Dermis microvascular lymphatic vessel endothelial cell (primary cell): ENCODE measurements around the gene ZDHHC11B. TPM values are rescaled to one million over a fixed set of nuclear protein-coding genes. Genes with fewer than 3 reads are reported as not detected.
"Not testable (repeated sequence)": the region's sequence is repeated elsewhere in the genome, so short reads cannot be mapped to it uniquely, and the experiment has no call there.

Source experiments
- DNase-seq, 2 donors: peaks; one replicate each; pipeline versions ENCODE4 v3.0.0 to v3.0.0-alpha.2; 2010; ENCODE audit warnings: low read depth in 2 of 2
- total RNA-seq: library from RNA; depleted of rRNA; stranded (reverse); fragments of >200 nt; gene quantifications from 2 replicates; pipeline ENCODE4 v1.2.1, GENCODE V29; 2014

The ZDHHC11B gene
- total RNA-seq, 1 donor from 2014 or later, result not detected

DNA sequence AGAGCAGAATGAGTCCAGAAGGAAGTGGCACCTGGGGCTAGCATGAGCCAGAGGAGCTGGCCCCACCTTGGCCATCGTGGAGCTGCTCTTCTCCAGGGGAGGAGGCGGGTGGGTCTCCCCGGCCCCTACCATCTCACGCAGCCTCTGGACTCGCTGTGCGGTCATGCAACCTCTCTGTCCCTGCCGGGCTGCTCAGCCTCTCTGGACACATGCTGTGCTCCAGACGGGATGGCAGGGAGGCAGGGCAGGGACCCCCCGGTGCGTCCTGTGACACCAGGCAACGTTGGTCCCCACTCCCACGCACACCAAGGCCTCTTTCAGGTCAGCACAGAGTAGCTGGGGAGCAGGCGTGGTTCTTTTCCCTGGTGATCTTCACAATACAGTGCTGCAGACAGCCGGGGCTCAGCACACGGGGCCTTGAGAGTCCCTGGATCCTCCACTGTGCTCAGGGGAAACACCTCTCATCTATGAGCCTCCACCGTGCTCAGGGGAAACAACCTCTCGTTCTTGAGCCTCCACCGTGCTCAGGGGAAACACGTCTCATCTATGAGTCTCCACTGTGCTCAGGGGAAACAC is 30.9 kb downstream of the ZDHHC11B start:
- DNase-seq, result not testable (repeated sequence)

DNA sequence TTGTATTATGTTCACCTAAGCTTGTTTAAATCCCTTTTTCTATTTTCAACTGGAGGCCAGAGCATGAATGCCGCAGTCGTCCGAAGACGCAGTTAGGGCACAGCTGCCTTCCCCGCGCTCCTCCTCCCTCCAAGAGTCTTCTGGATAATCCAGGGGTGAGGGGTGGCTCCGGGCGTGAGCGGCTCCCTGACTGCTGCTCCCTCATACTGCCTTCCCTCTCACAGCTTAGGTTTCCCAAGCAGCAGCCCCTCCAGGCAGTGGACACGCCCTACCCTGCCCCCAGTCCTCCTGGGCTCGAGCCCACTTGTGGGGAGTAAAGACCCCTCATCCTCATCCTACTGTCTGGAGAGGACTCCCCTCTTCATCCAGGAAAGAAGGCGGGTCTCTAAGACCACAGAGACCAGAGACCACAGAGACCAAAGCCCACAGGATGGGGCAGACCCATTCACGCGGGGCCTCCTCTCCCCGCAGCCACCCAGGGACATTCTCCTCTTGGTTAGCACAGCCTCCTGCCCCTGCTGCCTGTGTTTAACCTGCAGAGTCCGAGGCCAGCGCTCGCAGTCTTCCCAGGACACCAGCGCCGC is 31.9 kb downstream of the ZDHHC11B start:
- DNase-seq, result not testable (repeated sequence)

DNA sequence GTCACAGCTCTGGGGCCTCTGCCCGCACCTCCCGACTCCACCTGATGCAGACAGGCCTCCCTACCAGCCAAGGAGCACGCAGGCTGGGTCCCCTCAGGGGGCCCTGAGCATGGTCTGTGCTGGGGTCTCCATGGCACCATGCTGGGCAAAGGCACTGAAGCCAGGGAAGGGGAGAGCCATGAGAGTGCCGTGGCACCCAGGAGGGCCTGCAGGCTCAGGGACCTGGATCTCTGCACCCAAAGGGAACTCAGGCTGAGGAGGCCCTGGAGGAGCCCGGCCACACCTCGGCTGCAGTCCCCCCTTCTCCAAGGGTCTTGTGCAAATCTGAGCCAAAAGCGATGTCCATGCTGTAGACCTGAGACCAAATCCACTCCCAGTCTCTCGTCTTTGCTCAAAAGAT is 32.5 kb downstream of the ZDHHC11B start:
- DNase-seq, result not testable (repeated sequence)

DNA sequence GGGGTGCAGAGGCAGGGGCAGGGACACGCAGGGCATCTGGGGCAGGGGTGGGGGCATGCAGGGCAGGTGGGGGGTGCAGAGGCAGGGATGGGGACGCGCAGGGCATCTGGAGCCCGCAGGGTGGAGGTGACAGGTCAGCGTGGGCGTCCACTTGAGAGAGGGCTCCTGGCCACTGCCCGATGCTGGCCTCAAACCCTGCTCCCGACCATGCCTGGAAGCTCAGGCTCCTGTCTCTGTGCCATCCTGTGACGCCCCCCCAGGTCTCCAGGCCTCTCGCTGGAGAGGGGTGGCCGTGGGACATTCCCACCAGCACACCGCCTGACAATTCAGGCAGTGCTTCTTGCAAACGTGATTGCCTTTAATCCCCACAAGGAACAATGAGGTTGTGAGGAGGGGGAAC is 33.0 kb downstream of the ZDHHC11B start:
- no peak for DNase-seq

DNA sequence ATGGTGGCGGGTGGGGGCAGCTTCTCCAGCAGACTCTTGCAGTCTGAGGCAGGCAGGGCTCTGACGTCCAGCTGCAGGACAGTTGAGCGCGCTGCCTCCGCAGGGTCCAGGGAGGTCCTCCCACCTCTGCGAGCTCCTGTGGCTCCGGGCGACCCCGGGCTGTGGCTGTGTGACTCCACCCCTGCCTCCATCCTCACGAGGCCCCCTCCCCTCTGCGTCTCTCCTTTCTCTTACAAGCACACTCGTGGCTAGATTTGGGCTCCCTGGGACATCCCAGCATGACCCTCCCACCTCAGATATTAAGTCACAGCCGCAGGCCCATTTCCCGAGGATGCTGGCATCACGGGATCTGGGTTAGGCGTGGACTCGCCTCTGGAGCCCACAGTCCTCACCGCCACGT is 34.3 kb downstream of the ZDHHC11B start:
- not testable (repeated sequence) for DNase-seq

DNA sequence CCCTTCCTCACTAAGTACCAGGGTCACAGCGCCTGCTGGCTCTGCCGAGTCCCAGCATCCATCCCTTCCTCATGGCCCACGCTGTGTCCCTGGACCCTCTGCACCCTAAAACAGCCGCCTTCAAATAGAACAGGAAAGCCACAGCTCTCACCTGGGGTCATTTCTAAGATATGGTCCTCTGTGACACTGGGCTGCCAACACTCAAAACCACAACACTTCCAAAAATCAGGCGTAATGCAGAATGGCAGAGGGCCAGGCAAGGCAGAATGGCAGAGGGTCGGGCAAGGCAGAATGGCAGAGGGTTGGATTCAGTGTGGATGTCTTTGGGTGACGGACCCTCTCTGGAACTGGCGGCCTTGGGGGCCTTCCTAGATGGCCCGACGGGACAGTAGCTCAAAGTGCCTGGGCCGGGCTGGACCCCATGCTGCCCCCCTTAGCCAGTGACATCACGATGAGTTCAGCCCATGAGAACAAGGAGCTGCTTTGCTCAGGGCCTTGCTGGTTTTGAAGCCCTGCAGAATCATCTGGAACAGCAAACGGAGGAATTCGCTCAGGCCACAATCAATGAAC is 35.3 kb downstream of the ZDHHC11B start:
- no peak for DNase-seq

DNA sequence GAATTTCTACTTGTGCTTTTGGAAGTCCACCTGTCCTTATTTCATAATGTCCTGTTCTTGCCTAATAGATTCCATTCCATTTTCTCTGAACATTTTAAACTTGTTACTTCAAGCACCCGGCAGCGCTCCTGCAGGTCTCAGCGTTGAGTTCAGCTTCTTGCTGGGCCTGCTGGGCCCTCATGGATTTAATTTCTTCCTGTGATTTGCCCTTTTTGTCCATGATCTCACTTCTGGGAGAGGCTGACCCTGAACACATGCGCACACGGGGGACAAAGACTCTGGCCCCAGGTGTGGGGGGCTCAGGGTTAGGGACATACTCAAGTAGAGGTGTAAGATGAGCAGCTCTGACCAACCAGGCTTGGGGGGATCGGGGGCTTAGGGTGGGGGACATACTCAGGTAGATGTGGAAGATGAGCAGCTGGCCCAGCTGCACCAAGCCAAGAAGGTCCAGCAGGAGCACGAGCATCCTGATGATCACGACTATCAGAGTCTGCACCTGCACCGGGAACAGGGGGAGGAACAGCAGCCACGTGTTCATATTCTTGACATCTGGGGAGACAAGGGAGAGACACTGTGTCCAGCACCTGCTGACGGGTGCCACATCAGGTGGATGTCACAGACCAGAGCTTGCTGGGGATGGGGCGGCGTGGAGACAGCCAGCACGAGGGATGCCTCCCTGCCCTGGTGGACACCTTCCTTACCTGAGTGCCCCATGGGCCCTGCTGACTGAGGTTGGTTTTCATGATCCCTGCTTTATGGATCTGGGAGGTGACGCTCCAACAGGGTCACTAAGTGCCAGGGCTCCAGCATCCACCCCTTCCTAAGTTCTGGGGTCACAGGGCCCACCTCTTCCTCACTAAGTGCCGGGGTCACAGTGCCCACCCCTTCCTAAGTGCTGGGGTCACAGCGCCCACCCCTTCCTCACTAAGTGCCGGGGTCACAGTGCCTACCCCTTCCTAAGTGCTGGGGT is 36.2 kb downstream of the ZDHHC11B start:
- DNase-seq, result not testable (repeated sequence)

DNA sequence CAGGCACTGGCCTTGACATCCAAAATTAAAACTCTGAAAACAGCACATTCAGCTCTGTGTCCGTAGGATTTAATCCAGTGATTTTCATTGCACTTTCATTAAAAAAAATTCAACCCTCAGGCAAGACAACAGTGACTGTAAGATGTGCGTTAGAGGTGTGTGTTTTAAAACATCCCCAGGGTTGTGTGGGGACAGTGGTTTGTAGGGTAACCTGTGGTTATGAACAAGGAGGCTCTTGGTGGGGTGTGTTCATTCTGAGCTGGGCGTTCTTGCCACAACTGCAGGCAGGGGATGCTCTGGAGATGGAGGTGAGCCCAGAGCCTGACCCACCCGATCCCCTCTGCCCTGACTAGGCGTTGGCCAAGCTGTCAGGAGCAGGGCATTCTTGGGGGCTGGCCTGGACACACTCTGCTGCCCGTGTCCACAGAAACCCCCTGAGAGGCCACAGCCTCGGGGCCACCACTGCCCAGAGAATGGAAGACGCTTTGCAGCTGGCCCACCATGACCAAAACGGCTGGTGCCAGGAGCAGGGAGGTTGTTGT is 37.2 kb downstream of the ZDHHC11B start:
- not testable (repeated sequence) for DNase-seq

DNA sequence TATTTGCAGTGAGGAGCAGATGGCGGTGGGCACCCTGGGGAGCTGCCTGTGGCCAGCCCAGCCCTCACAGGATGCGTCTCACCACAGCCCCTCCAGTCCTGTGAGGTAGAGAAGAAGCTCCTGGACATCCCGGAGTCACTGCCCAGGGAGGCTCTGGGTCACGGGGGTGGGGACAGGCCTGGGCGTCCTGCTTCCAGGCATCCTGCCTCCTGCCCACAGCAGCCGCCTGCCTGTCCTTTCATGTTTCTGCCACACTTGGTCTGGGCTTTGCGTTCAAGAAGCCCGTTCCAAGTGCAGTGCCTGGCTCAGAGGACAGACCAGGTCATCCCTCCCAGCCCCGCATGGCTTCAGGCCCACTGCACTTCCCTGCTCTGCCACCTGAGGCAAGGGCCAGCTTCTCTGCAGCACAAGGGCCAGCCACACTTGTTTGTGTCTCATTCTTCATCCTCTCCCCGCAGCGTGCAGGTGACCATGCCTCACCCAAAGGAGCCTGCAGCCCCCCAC is 38.2 kb downstream of the ZDHHC11B start:
- no peak for DNase-seq

DNA sequence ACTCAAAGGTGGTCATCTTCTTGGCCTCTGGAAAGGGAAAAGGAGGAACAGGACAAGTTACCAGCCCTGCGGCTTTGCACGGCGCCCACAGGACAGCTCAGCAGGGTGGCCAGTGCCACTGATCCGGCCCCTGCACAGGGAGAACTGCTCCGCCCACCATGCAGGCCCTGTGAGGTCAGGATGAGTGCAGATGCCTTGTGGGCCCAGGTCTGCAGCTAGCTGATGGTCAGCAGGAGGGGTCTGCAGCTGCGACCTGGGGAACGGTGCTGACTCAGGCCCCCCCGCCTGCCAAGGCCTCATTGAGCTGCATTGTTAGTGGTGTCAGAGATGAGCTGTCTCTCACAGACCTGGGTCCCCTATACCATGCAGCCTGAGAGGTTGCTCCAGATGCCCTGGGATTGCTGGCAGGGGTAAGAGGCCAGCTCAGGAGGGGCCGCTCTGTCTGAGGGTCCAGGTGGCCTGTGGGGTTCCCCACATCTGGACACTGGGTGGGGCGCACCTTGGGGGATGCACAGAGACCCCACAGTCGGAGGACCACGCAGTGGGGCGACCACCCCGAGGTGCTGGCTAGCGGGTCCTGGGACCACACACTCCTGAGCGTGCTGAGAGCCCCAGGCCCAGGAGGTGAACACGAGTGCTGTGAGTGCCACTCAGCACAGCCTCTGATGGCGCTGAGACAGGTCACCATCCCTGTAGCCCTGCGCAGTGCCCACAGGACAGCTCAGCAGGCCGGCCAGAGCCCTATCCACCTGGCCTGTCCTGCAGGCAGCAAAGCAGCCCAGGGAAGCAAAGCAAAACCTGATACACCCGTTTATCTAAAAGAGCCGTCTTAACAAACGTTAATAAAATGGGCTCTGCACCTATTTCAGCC is 39.0 kb downstream of the ZDHHC11B start:
- DNase-seq, result not testable (repeated sequence)

DNA sequence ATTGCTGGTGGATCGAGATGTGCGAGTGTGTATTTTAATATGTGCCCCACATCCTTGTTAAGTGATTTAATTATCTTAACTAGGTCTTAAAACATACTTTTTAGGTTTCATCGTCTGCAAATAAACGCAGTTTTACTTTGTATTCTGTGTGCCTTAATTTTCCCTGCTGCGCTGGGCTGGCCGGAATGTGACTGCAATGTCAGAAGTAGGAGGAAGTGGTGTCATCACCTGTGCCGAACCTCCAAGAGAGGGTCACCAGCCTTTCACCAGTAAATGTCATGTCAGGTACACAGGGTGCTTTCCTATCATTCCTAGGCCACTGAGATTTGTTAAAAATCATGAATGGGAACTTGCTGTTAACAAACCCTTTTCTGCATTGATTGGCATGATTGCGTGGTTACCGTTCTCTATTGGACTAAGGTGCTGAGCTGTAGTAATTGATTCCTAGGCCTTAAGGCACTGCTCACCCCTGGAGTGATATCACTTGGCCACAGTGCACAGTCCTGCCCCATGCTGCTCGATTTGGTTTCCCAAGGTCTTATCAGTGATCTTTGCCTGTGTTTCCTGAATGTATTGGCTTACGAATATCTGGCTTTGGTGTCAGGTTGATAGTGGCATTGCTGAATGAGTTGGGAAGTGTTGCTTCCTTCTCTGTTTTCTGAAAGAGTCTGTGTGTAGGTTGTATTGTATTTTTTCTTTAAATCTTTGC is 40.7 kb downstream of the ZDHHC11B start:
- DNase-seq, result not testable (repeated sequence)

DNA sequence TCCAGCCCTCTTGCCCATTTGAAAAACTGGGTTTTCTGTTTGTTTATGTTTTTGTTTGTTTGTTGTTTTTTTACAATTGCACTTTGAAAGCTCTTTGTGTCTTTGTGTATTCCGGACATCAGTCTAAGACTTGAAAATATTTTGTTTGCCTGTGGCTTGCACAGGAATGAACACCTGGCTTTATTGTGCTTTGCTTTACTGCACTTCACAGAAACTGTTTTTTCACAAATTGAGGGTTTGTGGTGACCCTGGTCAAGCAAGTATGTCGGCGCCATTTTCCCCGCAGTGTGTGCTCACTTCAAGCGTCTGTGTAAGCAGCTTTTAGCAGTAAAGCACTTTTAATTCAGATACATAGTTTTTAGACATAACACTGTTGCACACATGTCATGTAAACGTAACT is 42.3 kb downstream of the ZDHHC11B start:
- DNase-seq, result not testable (repeated sequence)

DNA sequence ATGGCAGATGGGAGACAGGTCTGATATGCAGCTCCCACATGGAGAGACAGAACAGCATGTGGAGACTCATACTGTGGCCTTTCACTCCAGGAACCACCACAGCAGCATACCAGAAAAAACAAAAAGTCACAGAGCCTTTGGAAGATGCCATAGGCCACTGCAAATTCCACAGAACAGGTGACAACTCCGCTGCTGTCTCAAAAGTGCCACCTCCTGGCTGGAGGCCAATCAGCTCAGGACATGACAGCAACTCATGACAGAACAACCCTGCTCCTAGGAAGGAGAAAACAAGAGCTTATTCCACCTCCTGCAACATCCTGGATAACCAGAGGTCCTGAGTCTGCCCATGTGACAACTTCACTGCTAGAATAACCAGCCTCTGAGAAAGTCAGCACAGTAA is 50.4 kb downstream of the ZDHHC11B start:
- not testable (repeated sequence) for DNase-seq

DNA sequence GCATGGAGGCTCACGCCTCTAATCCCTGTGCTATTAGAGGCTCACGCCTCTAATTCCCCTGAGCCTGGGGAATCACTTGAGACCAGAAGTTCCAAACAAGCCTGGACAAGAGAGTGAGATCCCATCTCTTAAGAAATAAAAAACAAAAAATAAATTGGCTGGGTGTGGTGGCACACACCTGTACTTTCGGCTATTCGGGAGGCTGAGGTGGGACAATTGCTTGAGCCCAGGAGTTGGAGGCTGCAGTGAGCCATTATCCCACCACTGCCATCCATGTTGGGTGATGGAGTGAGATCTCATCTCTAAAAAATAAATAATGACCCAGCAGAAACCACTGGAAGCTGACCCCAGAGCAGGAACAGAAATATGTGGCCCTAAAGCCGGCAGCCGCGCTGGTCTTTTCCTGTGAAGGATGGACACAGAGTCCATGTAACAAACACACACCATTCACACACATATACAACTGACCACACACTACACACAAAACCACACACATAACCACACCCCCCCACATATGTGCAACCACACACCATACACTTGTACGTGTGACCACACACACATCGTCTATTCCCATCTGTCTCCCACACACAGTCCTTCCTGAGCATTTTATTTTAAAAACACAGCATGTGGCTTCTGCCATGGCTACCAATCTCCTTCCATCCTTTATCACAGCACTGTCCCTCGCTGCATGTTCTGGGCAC is 51.6 kb downstream of the ZDHHC11B start:
- DNase-seq, result not testable (repeated sequence)

DNA sequence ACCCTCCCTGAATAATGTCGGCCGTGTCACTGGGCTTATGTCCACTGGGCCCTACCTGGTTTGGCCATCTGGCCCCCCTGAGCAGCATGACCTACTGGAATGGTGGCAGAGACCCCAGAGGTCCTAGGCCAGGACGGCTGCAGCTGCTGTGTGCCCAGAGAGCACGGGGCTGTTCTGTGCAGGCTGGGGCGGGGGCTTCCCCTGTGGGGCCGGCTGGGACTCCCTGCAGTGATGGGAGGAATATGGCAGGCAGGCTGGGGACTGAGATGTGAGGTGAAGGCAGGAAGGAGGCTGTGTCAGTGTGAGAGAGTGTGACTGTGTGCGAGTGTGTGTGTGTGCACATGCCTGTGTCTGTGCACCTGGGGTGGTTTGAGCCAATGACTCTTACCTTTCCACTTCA is 55.3 kb downstream of the ZDHHC11B start:
- not testable (repeated sequence) for DNase-seq

DNA sequence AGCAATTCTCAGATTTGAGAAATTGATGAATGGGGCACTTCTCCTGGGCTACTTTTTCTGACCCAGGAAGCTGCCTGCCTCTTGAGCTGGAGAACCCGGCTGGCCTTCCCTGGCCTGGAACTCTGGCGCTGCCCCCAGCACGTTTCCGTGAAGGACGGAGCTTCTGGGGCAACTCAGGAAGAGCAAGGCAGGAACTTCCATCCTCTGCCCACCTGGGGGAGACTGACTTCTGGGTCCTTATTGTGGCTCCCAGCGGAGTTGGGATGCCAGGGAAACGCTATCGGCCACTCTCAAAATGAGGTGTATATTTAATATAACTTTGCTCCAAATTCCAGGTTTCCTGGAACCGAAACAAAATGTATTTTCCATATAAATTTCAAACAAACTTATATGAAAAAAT is 57.4 kb downstream of the ZDHHC11B start:
- not testable (repeated sequence) for DNase-seq

DNA sequence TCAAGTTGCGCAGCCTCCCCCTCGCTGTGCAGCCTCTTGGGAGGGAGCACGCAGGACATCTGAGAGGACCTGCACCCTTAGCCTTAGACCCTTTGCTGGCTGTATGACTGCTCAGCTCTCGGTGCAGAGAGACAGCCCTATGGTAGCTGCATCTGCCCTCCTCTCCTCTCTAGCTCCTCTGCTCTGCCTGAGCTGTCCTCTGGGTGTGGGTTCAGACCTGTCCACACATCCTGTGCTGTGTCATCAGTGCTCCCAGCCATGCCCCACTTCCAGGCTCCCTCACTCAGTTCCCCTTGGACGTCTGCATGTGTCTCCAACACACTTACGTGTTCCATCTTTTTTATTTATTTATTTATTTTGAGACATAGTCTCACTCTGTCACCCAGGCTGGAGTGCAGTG is 60.7 kb downstream of the ZDHHC11B start:
- DNase-seq, result not testable (repeated sequence)

DNA sequence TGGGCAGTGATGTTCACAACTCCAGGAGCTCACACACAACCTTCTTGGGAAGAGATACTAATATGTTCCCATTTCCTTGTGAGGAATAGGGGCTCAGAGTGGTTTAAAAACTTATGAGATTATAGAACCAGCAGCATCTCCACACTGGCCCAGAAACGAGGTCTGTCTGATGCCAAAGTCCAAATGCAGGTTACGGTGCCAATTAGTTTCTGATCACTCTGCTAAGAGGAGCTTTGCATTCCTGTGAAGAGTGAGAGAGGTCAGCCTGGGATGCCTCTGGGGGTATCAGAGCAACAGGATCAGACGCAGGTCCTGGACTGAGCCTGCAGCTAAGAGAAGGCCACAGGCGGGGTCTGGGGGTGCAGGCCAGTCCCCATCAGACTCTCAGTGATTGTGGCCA is 61.2 kb downstream of the ZDHHC11B start:
- DNase-seq, result not testable (repeated sequence)

DNA sequence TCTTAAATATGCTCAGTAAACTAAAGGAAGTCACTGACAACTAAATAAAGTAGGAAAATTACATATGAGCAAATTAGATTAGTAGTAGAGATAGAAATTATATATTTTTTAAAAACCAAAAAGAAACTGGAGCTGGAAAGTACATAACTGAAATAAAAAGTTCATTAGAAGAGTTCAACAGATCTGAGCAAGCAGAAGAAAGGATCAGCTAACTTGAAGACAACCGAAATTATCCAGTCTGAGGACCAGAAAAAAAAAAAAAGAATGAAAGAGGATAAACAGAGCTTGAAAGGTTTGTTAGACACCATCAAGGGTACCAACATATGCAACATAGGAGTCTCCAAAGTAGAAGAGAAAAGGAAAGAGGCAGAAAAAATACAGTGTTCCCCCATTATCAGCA is 65.2 kb downstream of the ZDHHC11B start:
- DNase-seq, result not testable (repeated sequence)
